Endothelial cell of umbilical vein (primary cell): Measurements from ENCODE around the gene CAMTA1. TPM values are rescaled to one million over a fixed set of nuclear protein-coding genes. Genes with fewer than 3 reads are reported as not detected.

Source experiments
- BruUV-seq: library from RNA; stranded (reverse); fragments of 400-500 nt; replicated peaks from 2 replicates; lab custom pipeline; 2021; lab: Mats Ljungman, UMichigan
- CTCF ChIA-PET: fragments of 300-600, 350-600 bp; sonication (Branson Sonifier 250); formaldehyde crosslinking; loops from one replicate; lab custom pipeline; 2021; ENCODE audit warnings: antibody characterized with exemption, inconsistent platforms; lab: Charles Lee
- POLR2A ChIA-PET: fragments of 300-600, 350-600 bp; sonication (Branson Sonifier 250); formaldehyde crosslinking; loops from one replicate; lab custom pipeline; 2021; ENCODE audit warnings: antibody characterized with exemption, inconsistent platforms; lab: Charles Lee
- DNase-seq: peaks from one replicate; pipeline ENCODE4 v3.0.0-alpha.2; 2011; ENCODE audit warnings: low read depth, low spot score
- FAIRE-seq: peaks from 2 replicates; lab custom pipeline; 2011; peaks lifted over from hg19 to GRCh38; lab: Jason Lieb, UNC
- H2AFZ ChIP-seq: 2 replicates; pipeline ENCODE4 v1.6.0; 2012; ENCODE audit warnings: low read depth, low read length, control low read depth, inconsistent platforms
- H3K27ac ChIP-seq: 2 replicates; pipeline ENCODE4 v1.5.1; 2011; ENCODE audit warnings: low read depth, mild to moderate bottlenecking, control low read depth, low read length, moderate library complexity; ENCODE audit not compliant: insufficient read depth
- H3K27me3 ChIP-seq, 2 experiments: 2 replicates each; pipeline versions ENCODE4 v1.6.0 to v1.6.1; 2011; ENCODE audit warnings: low read length in 2 of 2, mixed read lengths in 1 of 2; ENCODE audit not compliant: control insufficient read depth in 2 of 2, insufficient read depth in 2 of 2
- H3K36me3 ChIP-seq, 2 experiments: 2 replicates in 1 of 2; 3 replicates in 1 of 2; pipeline ENCODE4 v1.5.1; 2011; ENCODE audit warnings: low read length in 2 of 2, mild to moderate bottlenecking in 1 of 2, moderate library complexity in 1 of 2; ENCODE audit not compliant: control insufficient read depth in 2 of 2, insufficient read depth in 2 of 2; ENCODE audit errors: extremely low read depth in 1 of 2
- H3K4me1 ChIP-seq: 3 replicates; pipeline ENCODE4 v1.5.1; 2011; ENCODE audit warnings: mild to moderate bottlenecking, low read length; ENCODE audit not compliant: control insufficient read depth, insufficient read depth; ENCODE audit errors: extremely low read depth
- H3K4me2 ChIP-seq: 2 replicates; pipeline ENCODE4 v1.6.1; 2011; ENCODE audit warnings: low read length, control low read depth, mixed read lengths; ENCODE audit not compliant: insufficient read depth
- H3K4me3 ChIP-seq, 3 experiments: fragments of 200-600 bp in 1 of 3; sonication (generic), shearing (Covaris generic) in 1 of 3; replicated peaks in 1 of 3; 2 replicates each; pipeline ENCODE4 v1.5.1; 2011 to 2016; ENCODE audit warnings: control low read depth in 3 of 3, low read length in 3 of 3, mild to moderate bottlenecking in 2 of 3, inconsistent platforms in 1 of 3, low read depth in 1 of 3, moderate library complexity in 1 of 3; ENCODE audit not compliant: insufficient read depth in 1 of 3
- H3K79me2 ChIP-seq: 2 replicates; pipeline ENCODE4 v1.6.0; 2012; ENCODE audit warnings: low read length, inconsistent platforms; ENCODE audit not compliant: control insufficient read depth, insufficient read depth
- H3K9ac ChIP-seq: replicated peaks from 2 replicates; pipeline ENCODE3; 2011; ENCODE audit warnings: low read length, control low read depth; ENCODE audit not compliant: insufficient read depth; ENCODE audit errors: extremely low read depth
- H3K9me1 ChIP-seq: replicated peaks from 3 replicates; pipeline ENCODE4 v1.6.0; 2011; ENCODE audit warnings: mild to moderate bottlenecking, low read length; ENCODE audit not compliant: control insufficient read depth, insufficient read depth; ENCODE audit errors: extremely low read depth
- H3K9me3 ChIP-seq: replicated peaks from 2 replicates; pipeline ENCODE4 v1.5.1; 2012; ENCODE audit warnings: low read length, inconsistent platforms; ENCODE audit not compliant: control insufficient read depth, insufficient read depth
- H4K20me1 ChIP-seq: replicated peaks from 2 replicates; pipeline ENCODE3; 2011; ENCODE audit warnings: mild to moderate bottlenecking, low read length; ENCODE audit not compliant: control insufficient read depth, insufficient read depth; ENCODE audit errors: extremely low read depth
- CTCF ChIP-seq, 2 donors: IDR thresholded peaks; 1 replicate in 1 of 2; 2 replicates in 1 of 2; pipeline ENCODE4 v1.5.1; 2011; ENCODE audit warnings: low read length in 2 of 2, mild to moderate bottlenecking in 2 of 2, moderate library complexity in 2 of 2, control low read depth in 1 of 2, inconsistent platforms in 1 of 2, low read depth in 1 of 2; ENCODE audit not compliant: insufficient read depth in 1 of 2; ENCODE audit errors: extremely low read depth in 1 of 2
- EZH2 ChIP-seq: IDR thresholded peaks from 2 replicates; pipeline ENCODE4 v1.6.1; 2012; ENCODE audit warnings: borderline replicate concordance, low read depth, mild to moderate bottlenecking, moderate library complexity, low read length, inconsistent platforms; ENCODE audit not compliant: severe bottlenecking
- FOS ChIP-seq: IDR thresholded peaks from 2 replicates; pipeline ENCODE4 v1.6.1; 2011; ENCODE audit warnings: mild to moderate bottlenecking, low read length, moderate library complexity, borderline replicate concordance; ENCODE audit not compliant: insufficient read depth
- GATA2 ChIP-seq: IDR thresholded peaks from 2 replicates; pipeline ENCODE4 v1.7.0; 2011; ENCODE audit warnings: low read depth, mild to moderate bottlenecking, moderate library complexity, mixed read lengths, low read length; ENCODE audit not compliant: insufficient read length, insufficient read depth
- JUN ChIP-seq: IDR thresholded peaks from 2 replicates; pipeline ENCODE4 v1.6.1; 2011; ENCODE audit warnings: borderline replicate concordance, low read depth; ENCODE audit not compliant: insufficient read length, insufficient read depth
- MAX ChIP-seq: IDR thresholded peaks from 2 replicates; pipeline ENCODE4 v1.6.1; 2011; ENCODE audit not compliant: insufficient read depth, insufficient read length
- MYC ChIP-seq: IDR thresholded peaks from one replicate; pipeline ENCODE4 v1.6.1; 2011; ENCODE audit warnings: mild to moderate bottlenecking, low read depth, low read length
- POLR2A ChIP-seq: IDR thresholded peaks from 2 replicates; pipeline ENCODE4 v1.6.1; 2012; ENCODE audit warnings: low read depth, mild to moderate bottlenecking, control low read depth, low read length
- POLR2AphosphoS5 ChIP-seq: IDR thresholded peaks from 2 replicates; pipeline ENCODE4 v1.6.1; 2012; ENCODE audit warnings: low read depth, mild to moderate bottlenecking, control low read depth, low read length, moderate library complexity; ENCODE audit not compliant: insufficient read depth
- dilution Hi-C: fragments of 300-500 bp; cut with MboI; formaldehyde crosslinking; loops from one replicate; pipeline ENCODE4 v1.15.0; 2019; ENCODE audit warnings: low sequenced_read_pairs; ENCODE audit not compliant: extremely low pct_ligation_motif_present
- intact Hi-C: fragments of 100-400 bp; cut with micrococcal nuclease; formaldehyde crosslinking; loops from one replicate; pipeline ENCODE4 v1.10.0; 2022
- polyA plus RNA-seq, 4 experiments: library from polyadenylated mRNA; depleted of rRNA in 3 of 4; stranded (reverse) in 3 of 4; unstranded in 1 of 4; fragments of >200 nt; gene quantifications; 2 replicates each; pipeline versions ENCODE4 v1.2.1 to v1.2.3, GENCODE V29; 2011 to 2012; ENCODE audit warnings: missing spikeins in 1 of 4
- total RNA-seq: library from RNA; stranded (reverse); gene quantifications from 2 replicates; pipeline ENCODE4 v1.2.3, GENCODE V29; 2021

CAMTA1 gene
- total and polyA plus RNA-seq, 2 donors (not counting 3 experiments of a cell fraction or from before 2014, with no cell fraction given) = 50.8 to 92.7 TPM

GRCh38 chr1:6961289-6961688, 176.0 kb downstream of the CAMTA1 start:
- Histone ChIP-seq H3K27ac (no peak overlapping the region), H3K4me2 (no peak overlapping the region), H2AFZ (no peak overlapping the region), H3K36me3 (no peaks in the 10 kb centered on the region), H3K79me2 (no peaks in the 10 kb centered on the region), H3K27me3 (peaks cover 0 to 6% of the 10 kb centered on the region in 2 experiments), H4K20me1 (no peaks in the 10 kb centered on the region), H3K9ac (no peak overlapping the region), H3K9me1 (no peaks in the 10 kb centered on the region), H3K9me3 (no peaks in the 10 kb centered on the region), H3K4me3 (no peak overlapping the region), H3K4me1 (no peaks in the 10 kb centered on the region)
- POLR2A ChIA-PET = no interaction called here
- FAIRE-seq (no peak), DNase-seq (no peak)
- dilution Hi-C loops = no loop called here
- no peak for TF ChIP-seq POLR2AphosphoS5
- TF ChIP-seq MAX = no peak
- BruUV-seq = no TSS peak
- intact Hi-C loops = no loop called here
- CTCF ChIA-PET = interaction anchor here (0.8 to 2.6 kb wide), 4 partner anchors 10 to 109 kb away, joined by 3 to 9 read pairs (median 4); no protein-coding TSS in a partner anchor

- H3K27me3 ChIP-seq = peaks cover 0 to 6% of the 10 kb centered on the region in 2 experiments
- ChIA-PET POLR2A (no interaction called here), CTCF (interaction anchor here (1.4 kb wide), 1 partner anchor 80 kb away, joined by 4 read pairs; no protein-coding TSS in a partner anchor)
- no peaks in the 10 kb centered on the region for H3K36me3 ChIP-seq
- H3K4me3 ChIP-seq = no peak overlapping the region
- TF ChIP-seq POLR2A = no peak
- no peak for TF ChIP-seq MYC
- no peak for TF ChIP-seq POLR2AphosphoS5
- TF ChIP-seq JUN = no peak
- TF ChIP-seq MAX = no peak
- TF ChIP-seq CTCF (IDR thresholded peaks at IDR 0.05; ENCODE audit: extremely low read depth in 1 of 2, insufficient read depth in 1 of 2, low read depth in 1 of 2, low read length in 2 of 2) = no peak
- no peak for TF ChIP-seq EZH2
- TF ChIP-seq FOS = no peak
- no peak for TF ChIP-seq GATA2
- H3K27ac ChIP-seq = no peak overlapping the region
- dilution Hi-C loops = no loop called here
- H3K4me2 ChIP-seq = no peak overlapping the region
- FAIRE-seq (no peak), DNase-seq (no peak)
- no peaks in the 10 kb centered on the region for H3K4me1 ChIP-seq
- no peaks in the 10 kb centered on the region for H3K79me2 ChIP-seq
- no peak overlapping the region for H2AFZ ChIP-seq
- no peaks in the 10 kb centered on the region for H3K9me1 ChIP-seq
- no peaks in the 10 kb centered on the region for H4K20me1 ChIP-seq
- H3K9me3 ChIP-seq = no peaks in the 10 kb centered on the region
- no TSS peak for BruUV-seq
- intact Hi-C loops = no loop called here
- H3K9ac ChIP-seq = no peak overlapping the region
Measured at GRCh38 chr1:6961905-6962477, 176.7 kb downstream of the CAMTA1 start.
